HL-60/S4 treated with phorbol 12-myristate 13-acetate at 8.2 ng/mL for 4 days and 3 days (cell line): ENCODE results near the gene LY6G5B.

Source experiments
- in situ Hi-C: fragments of 300-500 bp; cut with MboI; formaldehyde crosslinking; loops from 2 replicates; pipeline ENCODE4 v1.15.0; 2022; ENCODE audit warnings: low sequenced_read_pairs

Gene LY6G5B

GRCh38 chr6:31710523-31711219 is 40.9 kb downstream of the LY6G5B start:
- in situ Hi-C loops = no loop called here

DNA sequence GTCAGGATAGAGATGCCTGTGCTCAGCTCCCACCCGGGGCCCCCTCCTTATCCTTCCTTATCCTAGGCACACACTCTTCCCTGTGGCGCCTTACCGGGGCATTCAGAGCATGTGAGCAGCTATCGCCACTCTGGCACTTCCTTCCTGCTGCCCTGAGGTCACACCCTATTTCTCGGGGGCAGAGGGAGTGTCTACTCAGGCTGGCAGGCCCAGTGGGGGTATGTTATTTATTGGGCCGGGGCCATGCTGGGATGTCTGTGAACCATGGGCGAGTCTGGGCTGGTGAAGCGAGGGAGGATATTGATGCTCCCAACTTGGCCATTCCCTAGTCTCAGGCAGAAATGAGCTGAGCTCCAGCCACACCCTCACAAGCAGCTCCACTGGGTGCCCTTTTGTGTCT is 41.5 kb downstream of the LY6G5B start:
- in situ Hi-C loops = no loop called here

DNA sequence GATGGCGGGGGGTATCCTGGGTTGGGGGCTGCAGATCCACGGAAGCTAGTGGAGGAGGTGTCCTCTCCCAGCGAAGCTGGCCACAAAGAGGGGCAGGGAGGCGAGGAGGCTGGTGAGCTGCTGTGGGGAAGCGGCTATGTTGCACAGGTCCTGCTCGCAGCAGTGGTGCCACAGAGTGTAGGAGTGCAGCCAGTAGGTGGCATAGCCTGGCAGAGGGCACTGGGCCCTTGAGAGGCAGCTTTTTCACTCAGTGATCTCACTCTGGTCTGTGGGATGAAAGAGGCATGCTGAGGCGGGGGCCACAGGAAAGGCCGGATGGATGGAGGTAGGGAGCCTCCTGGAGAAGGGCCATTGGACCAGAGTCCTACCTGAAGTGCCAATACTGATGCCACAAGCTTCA is 42.5 kb downstream of the LY6G5B start:
- in situ Hi-C loops = no loop called here

DNA sequence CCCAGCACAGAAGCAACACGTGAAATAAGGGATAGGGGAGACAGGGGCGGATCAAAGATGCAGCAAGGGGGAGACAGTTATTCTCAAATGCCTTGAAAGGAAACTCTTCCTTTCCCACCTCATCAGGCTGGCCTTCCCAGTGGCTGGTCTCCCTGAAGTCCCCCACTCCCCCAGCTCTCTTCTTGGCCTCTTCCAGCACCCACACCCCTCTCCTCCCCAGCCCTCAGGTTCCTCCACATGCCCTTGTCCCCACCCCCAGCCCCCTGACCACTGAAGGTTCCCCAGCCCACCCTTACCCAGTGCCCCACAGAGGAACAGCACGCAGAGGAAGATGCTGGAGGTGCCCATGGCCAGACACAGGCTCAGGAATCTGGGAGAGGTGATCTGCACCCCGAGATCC is 43.7 kb downstream of the LY6G5B start:
- in situ Hi-C loops = no loop called here

GRCh38 chr6:31713991-31714684 is 44.4 kb downstream of the LY6G5B start:
- in situ Hi-C loops = no loop called here

DNA sequence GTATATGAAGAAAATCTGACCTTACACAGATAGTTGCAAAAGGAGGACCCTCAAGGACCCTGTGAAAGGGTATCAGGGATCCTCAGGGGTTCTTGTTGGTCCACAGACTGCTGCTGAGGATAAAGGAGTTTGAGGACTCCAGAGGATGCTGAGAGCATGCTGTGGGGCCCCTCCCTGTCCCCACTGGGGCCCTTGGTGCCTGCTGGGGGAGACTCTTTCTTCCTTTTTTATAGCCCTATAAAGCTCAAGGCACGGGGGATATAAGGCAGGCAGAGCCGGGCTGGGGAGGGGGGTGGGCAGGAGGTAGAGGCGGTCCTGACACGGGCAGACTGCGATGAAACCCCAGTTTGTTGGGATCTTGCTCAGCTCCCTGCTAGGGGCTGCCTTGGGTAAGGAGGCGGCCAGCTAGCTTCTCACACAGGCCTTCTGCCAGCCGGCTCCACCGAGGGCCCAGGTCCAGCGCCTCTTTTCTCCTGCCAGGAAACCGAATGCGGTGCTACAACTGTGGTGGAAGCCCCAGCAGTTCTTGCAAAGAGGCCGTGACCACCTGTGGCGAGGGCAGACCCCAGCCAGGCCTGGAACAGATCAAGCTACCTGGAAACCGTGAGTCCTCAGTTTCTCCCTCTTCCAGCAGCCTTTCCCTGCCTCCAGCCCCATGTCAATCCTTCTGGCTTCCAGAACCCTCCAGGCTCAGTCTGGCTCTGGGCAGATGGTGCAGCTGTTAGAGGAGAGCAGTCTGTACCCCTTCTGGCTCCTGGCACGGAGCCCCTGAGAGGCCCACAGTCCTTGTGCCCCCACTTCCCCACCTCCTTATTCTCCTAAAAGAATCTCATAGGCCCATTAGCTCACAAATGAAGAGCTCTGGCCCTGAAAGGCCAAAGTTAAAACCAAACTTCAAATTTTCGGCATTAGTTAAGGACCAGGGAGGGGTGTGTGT is 45.5 kb downstream of the LY6G5B start, which contains the start of gene LY6G6D:
LY6G6D (plus strand) TSS at position 327 of the 937 bp plus-strand sequence; CDS start at position 335, 8 bp downstream.
- in situ Hi-C loops = no loop called here

DNA sequence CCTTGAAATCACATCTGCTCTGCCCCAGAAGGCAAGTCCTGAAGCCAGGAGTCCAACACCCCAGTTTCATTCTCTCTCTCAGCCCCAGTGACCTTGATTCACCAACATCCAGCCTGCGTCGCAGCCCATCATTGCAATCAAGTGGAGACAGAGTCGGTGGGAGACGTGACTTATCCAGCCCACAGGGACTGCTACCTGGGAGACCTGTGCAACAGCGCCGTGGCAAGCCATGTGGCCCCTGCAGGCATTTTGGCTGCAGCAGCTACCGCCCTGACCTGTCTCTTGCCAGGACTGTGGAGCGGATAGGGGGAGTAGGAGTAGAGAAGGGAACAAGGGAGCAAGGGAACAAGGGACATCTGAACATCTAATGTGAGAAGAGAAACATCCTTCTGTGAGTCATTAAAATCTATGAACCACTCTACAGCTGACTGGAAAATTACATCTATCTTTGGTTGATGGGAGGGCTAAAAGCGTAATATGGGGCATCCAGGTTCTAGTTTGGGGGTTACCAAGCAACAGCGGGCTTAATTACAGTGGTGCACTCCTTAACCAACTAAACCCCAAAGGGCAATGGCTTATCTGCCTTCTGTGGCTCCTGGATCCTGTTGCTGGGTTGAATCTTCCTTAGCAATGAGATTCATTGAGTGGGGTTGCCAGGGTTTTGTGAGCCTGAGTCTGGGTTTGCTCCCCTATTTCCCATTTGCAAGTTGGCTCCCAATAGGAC is 47.9 kb downstream of the LY6G5B start:
- in situ Hi-C loops = no loop called here

DNA sequence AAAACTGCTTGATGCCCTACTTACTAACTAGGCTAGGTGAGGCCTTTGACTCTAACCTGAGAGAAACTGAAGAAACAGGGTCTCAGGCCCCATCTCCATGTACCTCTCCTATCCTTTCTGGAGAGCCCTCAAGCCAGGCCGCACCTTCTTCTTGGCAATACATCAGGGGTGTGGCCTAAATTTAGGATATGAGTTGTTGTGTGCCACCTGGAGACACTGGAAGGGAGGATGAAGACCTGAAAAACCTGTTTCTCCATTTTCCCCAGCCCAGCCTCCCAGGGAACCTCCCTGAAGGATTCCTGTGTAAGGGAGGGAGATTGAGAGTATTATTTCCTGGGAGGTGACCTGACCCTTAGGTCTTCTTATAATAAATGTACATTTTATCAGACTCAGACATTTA is 48.5 kb downstream of the LY6G5B start:
- in situ Hi-C loops = no loop called here

DNA sequence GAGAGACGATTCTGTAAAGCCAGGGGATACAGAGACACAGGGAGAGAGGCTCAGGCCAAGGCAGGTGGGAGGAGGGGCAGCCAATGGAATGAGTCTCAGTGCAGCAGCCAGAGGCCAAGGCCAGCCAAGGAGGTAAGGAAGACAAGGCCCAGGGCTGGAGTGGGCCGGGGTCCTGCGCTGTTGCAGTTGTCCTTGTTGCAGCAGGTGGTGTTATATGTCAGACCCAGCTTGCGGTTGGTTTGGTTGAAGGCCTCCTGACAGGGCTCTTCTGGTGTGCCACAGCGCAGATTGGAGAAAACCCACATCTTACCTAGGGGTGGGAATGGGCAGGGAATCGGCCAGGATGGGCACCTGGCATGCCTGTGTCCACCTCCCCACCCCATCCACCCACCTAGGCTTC is 49.2 kb downstream of the LY6G5B start:
- in situ Hi-C loops = no loop called here

DNA sequence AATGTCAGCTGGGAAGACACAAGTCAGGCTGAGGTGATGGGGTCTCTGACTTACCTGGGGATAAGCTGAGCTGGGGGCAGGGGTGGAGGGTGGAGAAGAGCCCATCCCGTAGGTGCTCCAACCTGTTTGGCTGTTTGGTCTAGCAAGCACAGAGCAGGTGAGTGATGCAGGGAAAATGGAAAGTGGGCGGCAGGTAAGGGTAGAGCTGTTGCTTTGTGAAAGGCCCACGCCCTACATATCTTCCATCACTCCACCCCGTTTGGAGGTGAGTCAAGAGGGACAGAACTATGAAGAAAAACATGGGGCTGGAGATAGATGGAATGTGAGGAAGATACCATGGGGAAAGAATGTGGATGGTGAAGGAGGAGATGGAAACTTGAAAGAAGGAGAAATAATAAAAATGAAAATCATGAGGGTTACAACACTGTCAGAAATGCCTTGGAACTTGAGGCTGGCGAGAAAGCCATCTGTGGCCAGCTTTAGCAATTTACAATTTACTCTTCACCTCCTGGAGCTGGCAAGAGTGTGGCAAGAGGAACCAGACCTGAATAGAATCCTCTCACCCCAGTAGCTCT is 50.5 kb downstream of the LY6G5B start:
- in situ Hi-C loops = no loop called here

- in situ Hi-C loops = no loop called here
Observed at GRCh38 chr6:31721351-31722020, 51.7 kb downstream of the LY6G5B start, which contains the start of gene LY6G6C. TSS of gene LY6G6C (minus strand) at chr6:31721746. CDS start at chr6:31721679, 67 bp downstream.

- in situ Hi-C loops = no loop called here
Observed at GRCh38 chr6:31722173-31722572, 52.4 kb downstream of the LY6G5B start.
